Transverse colon (tissue), 3 donors: Measurements from ENCODE around the gene ZNF213.

Experiments
- CTCF ChIP-seq, 5 experiments: fragments of 200-600 bp in 3 of 5; fragments of 450-650 bp in 2 of 5; sonication (generic) in 3 of 5; IDR thresholded peaks; 1 replicate in 2 of 5; 2 replicates in 3 of 5; pipeline ENCODE4 v1.5.1; 2016 to 2017; ENCODE audit warnings: antibody characterized with exemption in 5 of 5, inconsistent platforms in 3 of 5, mild to moderate bottlenecking in 2 of 5, moderate library complexity in 1 of 5
- POLR2A ChIP-seq: fragments of 450-650 bp; IDR thresholded peaks from one replicate; pipeline ENCODE4 v1.6.1; 2016; ENCODE audit warnings: antibody characterized with exemption, mild to moderate bottlenecking, moderate library complexity

GRCh38 chr16:3095869-3096268, 39.0 kb upstream of the ZNF213 start:
- TF ChIP-seq POLR2A (no peak), CTCF (IDR thresholded peaks at IDR 0.05) (peak in 4 of 5 experiments; percentile 19 to 40 (median 26))
